ENCODE results near the gene ATP6V0A4. TPM values are rescaled to one million over a fixed set of nuclear protein-coding genes. Genes with fewer than 3 reads are reported as not detected.
A peak's percentile ranks its signal among the peaks of the same experiment; 100 is the strongest.

The ATP6V0A4 gene
- total and polyA plus RNA-seq, 2 donors (not counting 1 experiment from before 2014, with no cell fraction given), result not detected

DNA sequence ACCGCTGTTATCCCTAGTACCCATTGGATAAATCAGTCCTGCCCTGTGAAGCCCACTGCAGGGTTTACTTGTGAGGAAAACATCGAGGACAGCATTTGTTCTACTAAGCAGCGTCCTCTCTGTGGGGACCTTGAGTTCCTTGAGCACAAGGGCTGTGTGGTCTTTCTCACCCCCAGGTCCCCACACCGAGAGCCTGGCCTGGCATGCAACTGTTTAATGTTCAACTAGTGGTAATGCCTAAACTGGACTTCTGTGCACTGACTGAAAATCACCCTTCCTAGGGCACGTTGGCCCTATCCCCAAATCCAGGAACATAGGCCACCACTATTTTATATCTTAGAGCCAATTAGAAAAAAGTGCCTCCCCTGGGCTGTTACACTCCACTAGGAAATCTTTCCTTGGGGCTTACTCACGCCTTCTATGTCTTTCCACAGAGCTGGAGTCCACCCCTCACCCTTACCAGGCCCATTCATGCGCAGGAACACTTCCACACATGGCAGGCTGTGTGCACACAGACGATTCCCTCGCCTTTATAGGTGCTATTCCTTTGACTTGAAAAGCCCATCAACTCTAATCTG lies 1.9 kb downstream of the ATP6V0A4 start:
- Histone ChIP-seq H3K9me3 (ENCODE audit: control insufficient read depth, insufficient read depth, low read depth, low read length) (no peaks in the 10 kb centered on the region), H3K36me3 (ENCODE audit: control insufficient read depth, insufficient read depth, low read length) (no peaks in the 10 kb centered on the region)
- no peak for TF ChIP-seq EZH2 (IDR thresholded peaks at IDR 0.05; ENCODE audit: low read length, missing control alignments)
- TF ChIP-seq, protein P1, sequence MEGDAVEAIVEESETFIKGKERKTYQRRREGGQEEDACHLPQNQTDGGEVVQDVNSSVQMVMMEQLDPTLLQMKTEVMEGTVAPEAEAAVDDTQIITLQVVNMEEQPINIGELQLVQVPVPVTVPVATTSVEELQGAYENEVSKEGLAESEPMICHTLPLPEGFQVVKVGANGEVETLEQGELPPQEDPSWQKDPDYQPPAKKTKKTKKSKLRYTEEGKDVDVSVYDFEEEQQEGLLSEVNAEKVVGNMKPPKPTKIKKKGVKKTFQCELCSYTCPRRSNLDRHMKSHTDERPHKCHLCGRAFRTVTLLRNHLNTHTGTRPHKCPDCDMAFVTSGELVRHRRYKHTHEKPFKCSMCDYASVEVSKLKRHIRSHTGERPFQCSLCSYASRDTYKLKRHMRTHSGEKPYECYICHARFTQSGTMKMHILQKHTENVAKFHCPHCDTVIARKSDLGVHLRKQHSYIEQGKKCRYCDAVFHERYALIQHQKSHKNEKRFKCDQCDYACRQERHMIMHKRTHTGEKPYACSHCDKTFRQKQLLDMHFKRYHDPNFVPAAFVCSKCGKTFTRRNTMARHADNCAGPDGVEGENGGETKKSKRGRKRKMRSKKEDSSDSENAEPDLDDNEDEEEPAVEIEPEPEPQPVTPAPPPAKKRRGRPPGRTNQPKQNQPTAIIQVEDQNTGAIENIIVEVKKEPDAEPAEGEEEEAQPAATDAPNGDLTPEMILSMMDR (conservative IDR thresholded peaks at IDR 0.05 in 1 of 2, IDR thresholded peaks at IDR 0.05 in 1 of 2; ENCODE audit: low read depth in 1 of 2, low read length in 2 of 2), result no peak

GRCh38 chr7:138785587-138786437 lies 12.2 kb downstream of the ATP6V0A4 start:
- no peaks in the 10 kb centered on the region for H3K27me3 ChIP-seq (ENCODE audit: control insufficient read depth, insufficient read depth, low read length)
- no peaks in the 10 kb centered on the region for H4K20me1 ChIP-seq (ENCODE audit: control insufficient read depth, extremely low read depth, insufficient read depth, low read length)
- no peak overlapping the region for H3K4me3 ChIP-seq (replicated peaks in 1 of 4; ENCODE audit: control extremely low read depth in 1 of 4, insufficient read depth in 1 of 4, low read depth in 3 of 4, low read length in 4 of 4)
- H3K4me2 ChIP-seq (ENCODE audit: extremely low read depth, insufficient read depth, low read length), result no peak overlapping the region
- H3K27ac ChIP-seq (ENCODE audit: insufficient read depth, low read length), result no peak overlapping the region
- no peak overlapping the region for H3K9ac ChIP-seq (ENCODE audit: insufficient read depth, low read length)
- TF ChIP-seq, protein P1 (conservative IDR thresholded peaks at IDR 0.05 in 1 of 2, IDR thresholded peaks at IDR 0.05 in 1 of 2; ENCODE audit: low read depth in 1 of 2, low read length in 2 of 2), result no peak
- no peak for TF ChIP-seq EZH2 (IDR thresholded peaks at IDR 0.05; ENCODE audit: low read length, missing control alignments)
- H2AFZ ChIP-seq (ENCODE audit: low read length), result no peak overlapping the region
- H3K4me1 ChIP-seq (ENCODE audit: control insufficient read depth, extremely low read depth, insufficient read depth, low read length), result no peaks in the 10 kb centered on the region
- H3K9me3 ChIP-seq (ENCODE audit: control insufficient read depth, insufficient read depth, low read depth, low read length), result no peaks in the 10 kb centered on the region
- H3K36me3 ChIP-seq (ENCODE audit: control insufficient read depth, insufficient read depth, low read length), result no peaks in the 10 kb centered on the region
- no peaks in the 10 kb centered on the region for H3K79me2 ChIP-seq (ENCODE audit: control insufficient read depth, insufficient read depth, low read length)
- peak in 1 of 2 donors; percentile 43 for DNase-seq (ENCODE audit: low read depth in 2 of 2)

More for the DNA sequence above, 1.9 kb downstream of the ATP6V0A4 start:
- Histone ChIP-seq H3K4me3 (replicated peaks in 1 of 4; ENCODE audit: control extremely low read depth in 1 of 4, insufficient read depth in 1 of 4, low read depth in 3 of 4, low read length in 4 of 4) (no peak overlapping the region), H3K4me1 (ENCODE audit: control insufficient read depth, extremely low read depth, insufficient read depth, low read length) (no peaks in the 10 kb centered on the region), H2AFZ (ENCODE audit: low read length) (no peak overlapping the region), H3K4me2 (ENCODE audit: extremely low read depth, insufficient read depth, low read length) (no peak overlapping the region), H4K20me1 (ENCODE audit: control insufficient read depth, extremely low read depth, insufficient read depth, low read length) (no peaks in the 10 kb centered on the region), H3K9ac (ENCODE audit: insufficient read depth, low read length) (no peak overlapping the region), H3K27ac (ENCODE audit: insufficient read depth, low read length) (no peak overlapping the region), H3K27me3 (ENCODE audit: control insufficient read depth, insufficient read depth, low read length) (no peaks in the 10 kb centered on the region), H3K79me2 (ENCODE audit: control insufficient read depth, insufficient read depth, low read length) (no peaks in the 10 kb centered on the region)
- no peak for DNase-seq (ENCODE audit: low read depth in 2 of 2)

- Histone ChIP-seq H2AFZ (ENCODE audit: low read length) (no peak overlapping the region), H4K20me1 (ENCODE audit: control insufficient read depth, extremely low read depth, insufficient read depth, low read length) (no peaks in the 10 kb centered on the region), H3K4me2 (ENCODE audit: extremely low read depth, insufficient read depth, low read length) (no peak overlapping the region), H3K79me2 (ENCODE audit: control insufficient read depth, insufficient read depth, low read length) (no peaks in the 10 kb centered on the region), H3K4me3 (replicated peaks in 1 of 4; ENCODE audit: control extremely low read depth in 1 of 4, insufficient read depth in 1 of 4, low read depth in 3 of 4, low read length in 4 of 4) (no peak overlapping the region), H3K36me3 (ENCODE audit: control insufficient read depth, insufficient read depth, low read length) (no peaks in the 10 kb centered on the region), H3K27ac (ENCODE audit: insufficient read depth, low read length) (no peak overlapping the region), H3K4me1 (ENCODE audit: control insufficient read depth, extremely low read depth, insufficient read depth, low read length) (no peaks in the 10 kb centered on the region), H3K9ac (ENCODE audit: insufficient read depth, low read length) (no peak overlapping the region), H3K9me3 (ENCODE audit: control insufficient read depth, insufficient read depth, low read depth, low read length) (no peaks in the 10 kb centered on the region), H3K27me3 (ENCODE audit: control insufficient read depth, insufficient read depth, low read length) (no peaks in the 10 kb centered on the region)
- TF ChIP-seq, protein P1 (conservative IDR thresholded peaks at IDR 0.05 in 1 of 2, IDR thresholded peaks at IDR 0.05 in 1 of 2; ENCODE audit: low read depth in 1 of 2, low read length in 2 of 2), result no peak
- TF ChIP-seq EZH2 (IDR thresholded peaks at IDR 0.05; ENCODE audit: low read length, missing control alignments), result no peak
- no peak for DNase-seq (ENCODE audit: low read depth in 2 of 2)
Measured at GRCh38 chr7:138784692-138785091, 13.3 kb downstream of the ATP6V0A4 start.

All from fibroblast of lung (primary cell).